Heart left ventricle (tissue), 16 donors: Measurements from ENCODE around the gene EVX2. TPM values are rescaled to one million over a fixed set of nuclear protein-coding genes. Genes with fewer than 3 reads are reported as not detected.

ENCODE experiments used
- ATAC-seq, 4 donors: fragments of 200-7000 bp; cut with Tn5 transposase; one replicate each; pipeline ENCODE4 v1.9.1; 2020 to 2022; ENCODE audit warnings: moderate library complexity in 4 of 4, mild to moderate bottlenecking in 3 of 4, moderate number of reproducible peaks in 1 of 4
- DNase-seq, 5 donors: peaks; one replicate each; pipeline ENCODE4 v3.0.0-alpha.2; 2020
- H3K27ac ChIP-seq, 12 donors: fragments of 200-600 bp; sonication (generic) in 4 of 12; one replicate each; pipeline versions ENCODE4 v1.5.0 to v1.8.0; 2016 to 2022; ENCODE audit warnings: mild to moderate bottlenecking in 2 of 12
- H3K27me3 ChIP-seq, 9 donors: fragments of 200-600 bp; sonication (generic) in 2 of 9; one replicate each; pipeline versions ENCODE4 v1.5.1 to v1.8.0; 2016 to 2022; ENCODE audit warnings: mild to moderate bottlenecking in 3 of 9
- H3K36me3 ChIP-seq, 9 donors: fragments of 200-600 bp; sonication (generic) in 2 of 9; one replicate each; pipeline versions ENCODE4 v1.5.0 to v1.8.0; 2018 to 2022; ENCODE audit warnings: mild to moderate bottlenecking in 2 of 9
- H3K4me1 ChIP-seq, 12 donors: fragments of 200-600 bp; sonication (generic) in 4 of 12; one replicate each; pipeline versions ENCODE4 v1.5.0 to v1.8.0; 2016 to 2022; ENCODE audit warnings: mild to moderate bottlenecking in 3 of 12
- H3K4me3 ChIP-seq, 12 donors: fragments of 200-600 bp; sonication (generic) in 4 of 12; one replicate each; pipeline versions ENCODE4 v1.5.0 to v1.8.0; 2017 to 2022; ENCODE audit warnings: mild to moderate bottlenecking in 9 of 12, moderate library complexity in 4 of 12
- H3K9me3 ChIP-seq, 12 donors: fragments of 200-600 bp; sonication (generic) in 4 of 12; one replicate each; pipeline versions ENCODE4 v1.5.0 to v1.8.0; 2016 to 2022; ENCODE audit warnings: mild to moderate bottlenecking in 1 of 12
- POLR2A ChIP-seq, 2 donors: fragments of 450-650 bp; IDR thresholded peaks; one replicate each; pipeline ENCODE4 v1.6.1; 2017; ENCODE audit warnings: antibody characterized with exemption in 2 of 2, mild to moderate bottlenecking in 2 of 2, moderate library complexity in 2 of 2
- WGBS, 4 donors: extraction: QIAGEN DNeasy Blood & Tissue Kit in 2 of 4; methylation state at CpG; one replicate each; pipeline versions ENCODE4 v1.1.5 to v1.1.7; 2013 to 2018; 5-methylcytosine and 5-hydroxymethylcytosine counted together
- intact Hi-C, 10 donors: fragments of 100-400 bp; cut with DNase I; formaldehyde crosslinking; loops; one replicate each; pipeline versions ENCODE4 v1.11.1 to v1.14.2; 2022
- polyA plus RNA-seq, 2 donors: library from polyadenylated mRNA; stranded (reverse); fragments of 200-250 nt; gene quantifications; one replicate each; pipeline ENCODE4 v1.2.3, GENCODE V29; 2013
- total RNA-seq, 9 donors: library from RNA; depleted of rRNA in 2 of 9; stranded (reverse); fragments of >200 nt in 2 of 9; fragmentation: NEBNext Ultra II Directional in 3 of 9; extraction: Animal tissue kit (Norgen Biotek cat#: 25700) in 3 of 9; gene quantifications; one replicate each; pipeline versions ENCODE4 v1.1.0 to v1.2.4, GENCODE V29; 2016 to 2023
- TF ChIP-seq, protein P1 (sequence below), 12 donors: fragments of 200-600 bp; sonication (generic) in 4 of 12; IDR thresholded peaks; one replicate each; pipeline versions ENCODE4 v1.5.0 to v1.8.0; 2018 to 2022; ENCODE audit warnings: antibody characterized with exemption in 12 of 12, mild to moderate bottlenecking in 5 of 12
- donor health status: ischemic (EF 13 %, LVEDD 7.1; RV severe dilation, severe dysfunction).
- donor health status: healthy with polysubstance abuse.
- donor health status: DM: no; HTN: yes; CAD: no.
- donor health status: DM: no; HTN: no; CAD: no.
- donor health status: ischemic (EF 25% LVEDD 6.9; RV normal size, moderate dysfunction).
- donor health status: ischemic (EF 25% LVEDD 5.7; RV mildly dilated, moderate dysfunction).
- donor health status: healthy.
- donor health status: DM: yes; HTN: yes; CAD: no.
- donor health status: ischemic (EF 35%, LVEDD 5.7; RV mildly dilated, moderate dysfunction).
- donor health status: nonischemic (EF 11% LVEDD 7.7; RV severe dilation, severe dysfunction).
- donor health status: DM: yes; HTN: yes; CAD: no.
- donor health status: PGD.
- donor health status: ischemic (EF 29% LVEDD 5.4; RV normal size, mild dysfunction).
- donor health status: nonischemic (EF 23%, LVEDD 6.1; RV moderate dilation, normal function).

Gene EVX2
- total and polyA plus RNA-seq, 11 donors = 0.06 TPM; not detected in 10

- DNase-seq = no peak
- Histone ChIP-seq H3K27me3 (peaks cover 71 to 99% (median 93%) of the 10 kb centered on the region in 9 donors), H3K4me1 (peaks cover 0 to 34% (median 9%) of the 10 kb centered on the region in 12 donors), H3K27ac (peak overlapping the region in 8 of 12 donors; percentile 25 to 86 (median 72)), H3K36me3 (no peaks in the 10 kb centered on the region), H3K4me3 (peak overlapping the region; percentile 15 to 61 (median 47)), H3K9me3 (no peaks in the 10 kb centered on the region)
- 10 to 13% (median 12%) methylated on average over 15 of the region's 15 CpGs for WGBS, 4 donors
- intact Hi-C loops = loop anchor here in 2 of 10 donors (5.0 to 10.0 kb wide), 2 partner anchors 681 to 684 kb away; no protein-coding TSS in a partner anchor
- no peak for ATAC-seq
- TF ChIP-seq, protein P1, sequence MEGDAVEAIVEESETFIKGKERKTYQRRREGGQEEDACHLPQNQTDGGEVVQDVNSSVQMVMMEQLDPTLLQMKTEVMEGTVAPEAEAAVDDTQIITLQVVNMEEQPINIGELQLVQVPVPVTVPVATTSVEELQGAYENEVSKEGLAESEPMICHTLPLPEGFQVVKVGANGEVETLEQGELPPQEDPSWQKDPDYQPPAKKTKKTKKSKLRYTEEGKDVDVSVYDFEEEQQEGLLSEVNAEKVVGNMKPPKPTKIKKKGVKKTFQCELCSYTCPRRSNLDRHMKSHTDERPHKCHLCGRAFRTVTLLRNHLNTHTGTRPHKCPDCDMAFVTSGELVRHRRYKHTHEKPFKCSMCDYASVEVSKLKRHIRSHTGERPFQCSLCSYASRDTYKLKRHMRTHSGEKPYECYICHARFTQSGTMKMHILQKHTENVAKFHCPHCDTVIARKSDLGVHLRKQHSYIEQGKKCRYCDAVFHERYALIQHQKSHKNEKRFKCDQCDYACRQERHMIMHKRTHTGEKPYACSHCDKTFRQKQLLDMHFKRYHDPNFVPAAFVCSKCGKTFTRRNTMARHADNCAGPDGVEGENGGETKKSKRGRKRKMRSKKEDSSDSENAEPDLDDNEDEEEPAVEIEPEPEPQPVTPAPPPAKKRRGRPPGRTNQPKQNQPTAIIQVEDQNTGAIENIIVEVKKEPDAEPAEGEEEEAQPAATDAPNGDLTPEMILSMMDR (IDR thresholded peaks at IDR 0.05) = no peak
- TF ChIP-seq POLR2A (IDR thresholded peaks at IDR 0.05) = no peak
Measured at GRCh38 chr2:176130957-176131847, 47.4 kb upstream of the EVX2 start.

DNA sequence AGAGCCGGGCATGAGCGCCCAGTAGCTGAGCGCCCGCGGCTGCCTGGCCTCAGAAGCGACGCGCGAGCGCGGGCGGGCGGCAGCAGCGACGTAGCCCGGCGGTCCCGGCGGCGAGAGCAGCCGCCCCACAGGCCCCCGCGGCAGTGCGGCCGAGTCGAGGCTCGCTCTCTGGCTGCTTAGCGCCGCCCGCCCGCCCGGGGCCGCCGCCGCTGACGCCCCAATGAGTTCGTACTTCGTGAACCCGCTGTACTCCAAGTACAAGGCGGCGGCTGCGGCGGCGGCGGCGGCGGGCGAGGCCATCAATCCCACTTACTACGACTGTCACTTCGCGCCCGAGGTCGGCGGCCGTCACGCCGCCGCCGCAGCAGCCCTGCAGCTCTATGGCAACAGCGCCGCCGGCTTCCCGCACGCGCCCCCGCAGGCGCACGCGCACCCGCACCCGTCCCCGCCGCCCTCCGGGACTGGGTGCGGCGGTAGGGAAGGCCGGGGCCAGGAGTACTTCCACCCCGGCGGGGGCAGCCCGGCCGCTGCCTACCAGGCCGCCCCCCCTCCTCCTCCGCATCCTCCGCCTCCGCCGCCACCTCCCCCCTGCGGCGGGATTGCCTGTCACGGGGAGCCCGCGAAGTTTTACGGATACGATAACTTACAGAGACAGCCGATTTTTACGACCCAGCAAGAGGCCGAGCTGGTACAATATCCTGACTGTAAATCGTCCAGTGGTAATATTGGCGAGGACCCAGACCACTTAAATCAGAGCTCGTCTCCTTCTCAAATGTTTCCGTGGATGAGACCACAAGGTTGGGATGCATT, 46.6 kb upstream of the EVX2 start:
- peak in 1 of 5 donors; percentile 35 for DNase-seq
- no peaks in the 10 kb centered on the region for H3K9me3 ChIP-seq
- intact Hi-C loops = loop anchor here in 2 of 10 donors (5.0 to 10.0 kb wide), 2 partner anchors 682 to 684 kb away; no protein-coding TSS in a partner anchor
- no peaks in the 10 kb centered on the region for H3K36me3 ChIP-seq
- peak overlapping the region; percentile 15 to 61 (median 47) for H3K4me3 ChIP-seq
- peak overlapping the region in 10 of 12 donors; percentile 22 to 86 (median 67) for H3K27ac ChIP-seq
- peaks cover 68 to 100% (median 94%) of the 10 kb centered on the region in 9 donors for H3K27me3 ChIP-seq
- WGBS, 4 donors = 1 to 3% (median 1%) methylated on average over 48 to 100 of the region's 100 CpGs
- TF ChIP-seq, protein P1 (IDR thresholded peaks at IDR 0.05) = no peak
- no peak for TF ChIP-seq POLR2A (IDR thresholded peaks at IDR 0.05)
- H3K4me1 ChIP-seq = peaks cover 0 to 32% (median 9%) of the 10 kb centered on the region in 12 donors
- ATAC-seq = peak in 2 of 4 donors; percentile 46 to 51

GRCh38 chr2:176129813-176130146, 46.0 kb upstream of the EVX2 start:
- 1 to 4% (median 2%) methylated on average over 29 to 43 of the region's 43 CpGs; no CpG with 5 or more reads in 1 of the 4 donors for WGBS, 4 donors
- Histone ChIP-seq H3K4me1 (peaks cover 0 to 32% (median 9%) of the 10 kb centered on the region in 12 donors), H3K4me3 (peak overlapping the region; percentile 15 to 61 (median 47)), H3K36me3 (no peaks in the 10 kb centered on the region), H3K27me3 (peaks cover 68 to 100% (median 94%) of the 10 kb centered on the region in 9 donors), H3K27ac (peak overlapping the region in 9 of 12 donors; percentile 21 to 86 (median 71)), H3K9me3 (no peaks in the 10 kb centered on the region)
- no peak for TF ChIP-seq POLR2A (IDR thresholded peaks at IDR 0.05)
- DNase-seq (peak in 1 of 5 donors; percentile 33), ATAC-seq (peak in 2 of 4 donors; percentile 17 to 55)
- intact Hi-C loops = loop anchor here (5.0 to 10.0 kb wide), 10 partner anchors 323 to 1018 kb away; no protein-coding TSS in a partner anchor
